Fibroblast of skin of right quadriceps (primary cell): Measurements from ENCODE around the gene KLHDC4.
"Not testable (repeated sequence)": the region's sequence is repeated elsewhere in the genome, so short reads cannot be mapped to it uniquely, and the experiment has no call there.

Experiments
- DNase-seq: peaks from one replicate; pipeline ENCODE4 v3.0.0-alpha.2; 2013

Gene KLHDC4

GRCh38 chr16:87765776-87766484 is at the start of gene KLHDC4:
Gene KLHDC4, minus strand, starts transcription at chr16:87765986. Its CDS starts 96 bp downstream, at chr16:87765890.
- peak; percentile 83 for DNase-seq

- DNase-seq, result no peak
These were observed 49.8 kb upstream of the KLHDC4 start for GRCh38 chr16:87815567-87815966.

- no peak for DNase-seq
These were observed 46.4 kb upstream of the KLHDC4 start for GRCh38 chr16:87812200-87812656.

GRCh38 chr16:87811454-87811853 is 45.7 kb upstream of the KLHDC4 start:
- DNase-seq, result not testable (repeated sequence)

GRCh38 chr16:87809150-87809902 is 43.5 kb upstream of the KLHDC4 start:
- DNase-seq, result no peak

GRCh38 chr16:87808108-87808507 is 42.3 kb upstream of the KLHDC4 start:
- DNase-seq, result no peak

GRCh38 chr16:87806641-87807546 is 41.1 kb upstream of the KLHDC4 start:
- DNase-seq, result peak; percentile 95

- peak; percentile 34 for DNase-seq
These were observed 40.5 kb upstream of the KLHDC4 start for GRCh38 chr16:87806261-87806640.

- DNase-seq, result no peak
These were observed 37.6 kb upstream of the KLHDC4 start for GRCh38 chr16:87803385-87803784.

GRCh38 chr16:87802670-87803069 is 36.9 kb upstream of the KLHDC4 start:
- no peak for DNase-seq

- DNase-seq, result no peak
These were observed 36.0 kb upstream of the KLHDC4 start for GRCh38 chr16:87801679-87802259.

GRCh38 chr16:87800497-87800896 is 34.7 kb upstream of the KLHDC4 start:
- no peak for DNase-seq

- no peak for DNase-seq
These were observed 29.6 kb upstream of the KLHDC4 start for GRCh38 chr16:87795336-87795735.

- DNase-seq, result no peak
These were observed 28.8 kb upstream of the KLHDC4 start for GRCh38 chr16:87794485-87795078.

- no peak for DNase-seq
These were observed 26.4 kb upstream of the KLHDC4 start for GRCh38 chr16:87792205-87792565.

GRCh38 chr16:87791295-87792204 is 25.8 kb upstream of the KLHDC4 start:
- no peak for DNase-seq

- DNase-seq, result no peak
These were observed 24.7 kb upstream of the KLHDC4 start for GRCh38 chr16:87790292-87791100.

- peak; percentile 61 for DNase-seq
These were observed 23.9 kb upstream of the KLHDC4 start for GRCh38 chr16:87789437-87790291.

- DNase-seq, result not testable (repeated sequence)
These were observed 23.1 kb upstream of the KLHDC4 start for GRCh38 chr16:87788730-87789436.
